ENCODE data around the gene MTMR6. TPM values are rescaled to one million over a fixed set of nuclear protein-coding genes. Genes with fewer than 3 reads are reported as not detected.

MTMR6 gene
- polyA plus RNA-seq, 1 donor (not counting 4 experiments of a cell fraction or from before 2014, with no cell fraction given), result 20.3 TPM

- no peak overlapping the region for H3K9ac ChIP-seq (ENCODE audit: control insufficient read depth, extremely low read depth, insufficient read depth, low read length)
- H3K9me1 ChIP-seq (ENCODE audit: control insufficient read depth, extremely low read depth, insufficient read depth, low read length), result no peaks in the 10 kb centered on the region
- no peaks in the 10 kb centered on the region for H3K9me3 ChIP-seq (ENCODE audit: control insufficient read depth, low read depth, low read length)
- dilution Hi-C loops (cut with MboI; ENCODE audit: extremely low pct_ligation_motif_present, low sequenced_read_pairs), result no loop called here
- DNase-seq (ENCODE audit: low read depth, low spot score) (no peak), FAIRE-seq (no peak)
- H3K27ac ChIP-seq (ENCODE audit: control insufficient read depth, insufficient read depth, low read length), result no peak overlapping the region
- no peaks in the 10 kb centered on the region for H3K79me2 ChIP-seq (ENCODE audit: control insufficient read depth, insufficient read depth, low read length)
- H3K36me3 ChIP-seq (ENCODE audit: control insufficient read depth in 2 of 2, extremely low read depth in 1 of 2, insufficient read depth in 2 of 2, low read length in 2 of 2), result peaks cover 1 to 6% of the 10 kb centered on the region in 2 experiments
- H4K20me1 ChIP-seq (ENCODE audit: control insufficient read depth, extremely low read depth, insufficient read depth, low read length), result no peaks in the 10 kb centered on the region
- no peaks in the 10 kb centered on the region for H3K27me3 ChIP-seq (ENCODE audit: control insufficient read depth, extremely low read depth, insufficient read depth, low read length)
- no peak overlapping the region for H2AFZ ChIP-seq (ENCODE audit: control insufficient read depth, low read length)
- no peaks in the 10 kb centered on the region for H3K4me1 ChIP-seq (ENCODE audit: control insufficient read depth, extremely low read depth, insufficient read depth, low read length)
- TF ChIP-seq CTCF (optimal IDR thresholded peaks at IDR 0.05 in 1 of 3, IDR thresholded peaks at IDR 0.05 in 1 of 3, conservative IDR thresholded peaks at IDR 0.05 in 1 of 3; ENCODE audit: extremely low read depth in 1 of 3, insufficient read depth in 2 of 3, low read length in 3 of 3), result no peak
- no peak overlapping the region for H3K4me3 ChIP-seq (ENCODE audit: control insufficient read depth in 2 of 3, extremely low read depth in 1 of 3, insufficient read depth in 2 of 3, low read depth in 1 of 3, low read length in 3 of 3)
- no peak overlapping the region for H3K4me2 ChIP-seq (ENCODE audit: control insufficient read depth, extremely low read depth, insufficient read depth, low read depth, low read length)
Measured at GRCh38 chr13:25252752-25253151, 34.5 kb downstream of the MTMR6 start.

DNA sequence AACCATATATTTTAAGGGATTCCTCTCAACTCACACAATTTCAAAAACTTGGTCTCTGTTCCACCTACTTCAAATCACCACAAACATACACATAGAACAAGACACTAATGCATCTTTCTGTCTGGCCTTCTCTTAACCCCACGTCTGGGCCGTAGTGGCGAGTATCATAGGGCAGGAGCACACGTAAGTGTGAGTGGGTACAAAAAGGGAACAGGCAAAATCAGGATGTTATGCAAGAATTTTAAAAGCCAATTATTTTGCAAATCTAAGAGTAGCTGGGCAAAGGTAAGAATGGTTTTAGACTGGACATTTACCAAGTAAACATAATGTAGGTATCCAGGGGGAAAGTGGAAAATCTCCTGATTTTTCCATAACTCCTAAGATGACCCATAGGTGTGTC lies 35.1 kb downstream of the MTMR6 start:
- Histone ChIP-seq H3K9me1 (ENCODE audit: control insufficient read depth, extremely low read depth, insufficient read depth, low read length) (no peaks in the 10 kb centered on the region), H3K9me3 (ENCODE audit: control insufficient read depth, low read depth, low read length) (no peaks in the 10 kb centered on the region), H3K9ac (ENCODE audit: control insufficient read depth, extremely low read depth, insufficient read depth, low read length) (no peak overlapping the region), H3K79me2 (ENCODE audit: control insufficient read depth, insufficient read depth, low read length) (no peaks in the 10 kb centered on the region), H2AFZ (ENCODE audit: control insufficient read depth, low read length) (no peak overlapping the region), H3K4me3 (ENCODE audit: control insufficient read depth in 2 of 3, extremely low read depth in 1 of 3, insufficient read depth in 2 of 3, low read depth in 1 of 3, low read length in 3 of 3) (no peak overlapping the region), H3K36me3 (ENCODE audit: control insufficient read depth in 2 of 2, extremely low read depth in 1 of 2, insufficient read depth in 2 of 2, low read length in 2 of 2) (peaks cover 1 to 6% of the 10 kb centered on the region in 2 experiments), H3K4me1 (ENCODE audit: control insufficient read depth, extremely low read depth, insufficient read depth, low read length) (no peaks in the 10 kb centered on the region), H3K4me2 (ENCODE audit: control insufficient read depth, extremely low read depth, insufficient read depth, low read depth, low read length) (no peak overlapping the region), H3K27me3 (ENCODE audit: control insufficient read depth, extremely low read depth, insufficient read depth, low read length) (no peaks in the 10 kb centered on the region), H4K20me1 (ENCODE audit: control insufficient read depth, extremely low read depth, insufficient read depth, low read length) (no peaks in the 10 kb centered on the region), H3K27ac (ENCODE audit: control insufficient read depth, insufficient read depth, low read length) (no peak overlapping the region)
- DNase-seq (ENCODE audit: low read depth, low spot score) (no peak), FAIRE-seq (no peak)
- dilution Hi-C loops (cut with MboI; ENCODE audit: extremely low pct_ligation_motif_present, low sequenced_read_pairs), result no loop called here
- TF ChIP-seq EZH2 (IDR thresholded peaks at IDR 0.05; ENCODE audit: low read length), result no peak
- no peak for TF ChIP-seq CTCF (optimal IDR thresholded peaks at IDR 0.05 in 1 of 3, IDR thresholded peaks at IDR 0.05 in 1 of 3, conservative IDR thresholded peaks at IDR 0.05 in 1 of 3; ENCODE audit: extremely low read depth in 1 of 3, insufficient read depth in 2 of 3, low read length in 3 of 3)
